GM10266 (cell line): ENCODE data around the gene TRIM37.
"Not testable (repeated sequence)": the region's sequence is repeated elsewhere in the genome, so short reads cannot be mapped to it uniquely, and the experiment has no call there.

ENCODE experiments used
- DNase-seq: peaks from one replicate; pipeline ENCODE4 v3.0.0; 2012; ENCODE audit errors: extremely low spot score
- TF ChIP-seq, protein P1 (sequence below): IDR thresholded peaks from 2 replicates; pipeline ENCODE4 v1.5.1; 2012; ENCODE audit warnings: mild to moderate bottlenecking, low read depth; ENCODE audit not compliant: control insufficient read depth, insufficient read depth; ENCODE audit errors: missing control alignments

TRIM37 gene

GRCh38 chr17:59093145-59093701 lies 13.5 kb downstream of the TRIM37 start:
- TF ChIP-seq, protein P1, sequence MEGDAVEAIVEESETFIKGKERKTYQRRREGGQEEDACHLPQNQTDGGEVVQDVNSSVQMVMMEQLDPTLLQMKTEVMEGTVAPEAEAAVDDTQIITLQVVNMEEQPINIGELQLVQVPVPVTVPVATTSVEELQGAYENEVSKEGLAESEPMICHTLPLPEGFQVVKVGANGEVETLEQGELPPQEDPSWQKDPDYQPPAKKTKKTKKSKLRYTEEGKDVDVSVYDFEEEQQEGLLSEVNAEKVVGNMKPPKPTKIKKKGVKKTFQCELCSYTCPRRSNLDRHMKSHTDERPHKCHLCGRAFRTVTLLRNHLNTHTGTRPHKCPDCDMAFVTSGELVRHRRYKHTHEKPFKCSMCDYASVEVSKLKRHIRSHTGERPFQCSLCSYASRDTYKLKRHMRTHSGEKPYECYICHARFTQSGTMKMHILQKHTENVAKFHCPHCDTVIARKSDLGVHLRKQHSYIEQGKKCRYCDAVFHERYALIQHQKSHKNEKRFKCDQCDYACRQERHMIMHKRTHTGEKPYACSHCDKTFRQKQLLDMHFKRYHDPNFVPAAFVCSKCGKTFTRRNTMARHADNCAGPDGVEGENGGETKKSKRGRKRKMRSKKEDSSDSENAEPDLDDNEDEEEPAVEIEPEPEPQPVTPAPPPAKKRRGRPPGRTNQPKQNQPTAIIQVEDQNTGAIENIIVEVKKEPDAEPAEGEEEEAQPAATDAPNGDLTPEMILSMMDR: no peak
- no peak for DNase-seq

DNA sequence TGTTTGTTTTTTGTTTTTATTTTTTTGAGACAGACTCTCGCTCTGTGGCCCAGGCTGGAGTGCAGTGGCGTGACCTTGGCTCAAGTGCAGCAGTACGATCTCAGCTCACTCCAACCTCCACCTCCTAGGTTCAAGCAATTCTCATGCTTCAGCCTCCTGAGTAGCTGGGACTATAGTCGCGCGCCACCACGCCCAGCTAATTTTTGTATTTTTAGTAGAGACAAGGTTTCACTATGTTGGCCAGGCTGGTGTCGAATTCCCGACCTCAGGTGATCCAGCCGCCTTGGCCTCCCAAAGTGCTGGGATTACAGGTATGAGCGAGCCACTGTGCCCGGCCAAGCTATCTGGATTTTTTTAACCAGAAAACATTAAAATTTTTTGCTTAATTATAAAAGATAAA lies 16.1 kb downstream of the TRIM37 start:
- DNase-seq: not testable (repeated sequence)

DNA sequence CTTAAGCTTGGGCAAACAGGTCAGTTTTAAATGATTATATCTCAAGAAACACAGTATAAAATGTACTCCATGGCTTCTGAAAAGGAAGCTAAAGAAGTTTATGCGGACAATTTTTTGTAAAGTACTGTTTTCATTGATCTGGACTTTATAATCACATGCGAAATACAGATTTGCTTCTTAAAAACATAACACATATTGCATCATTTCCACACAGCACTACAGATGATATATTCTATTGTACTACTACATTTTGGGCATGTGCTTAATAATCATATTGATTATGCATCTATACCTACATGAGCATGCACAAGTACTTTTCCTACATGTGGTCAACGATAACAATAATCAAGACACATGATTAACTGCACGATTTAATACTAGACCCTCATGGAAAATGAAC lies 22.5 kb downstream of the TRIM37 start:
- DNase-seq: no peak
- TF ChIP-seq, protein P1: no peak

GRCh38 chr17:59074494-59074893 lies 32.2 kb downstream of the TRIM37 start:
- no peak for DNase-seq
- TF ChIP-seq, protein P1: no peak

DNA sequence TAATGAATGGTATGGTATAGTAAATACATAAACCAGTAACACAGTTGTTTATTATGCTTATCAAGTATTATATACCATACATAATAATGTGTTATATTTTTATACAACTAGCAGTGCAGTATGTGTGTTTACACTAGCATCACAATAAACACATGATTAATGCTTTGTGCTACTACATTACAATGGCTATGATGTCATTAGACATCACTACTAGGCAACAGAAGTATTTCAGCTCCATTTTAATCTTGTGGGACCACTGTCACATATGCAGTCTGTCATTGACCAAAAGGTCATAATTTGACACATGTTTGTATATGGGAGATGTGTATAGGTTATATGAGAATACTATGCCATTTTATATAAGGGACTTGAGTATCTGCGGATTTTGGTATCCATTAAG lies 32.7 kb downstream of the TRIM37 start:
- DNase-seq: no peak
- TF ChIP-seq, protein P1: no peak

DNA sequence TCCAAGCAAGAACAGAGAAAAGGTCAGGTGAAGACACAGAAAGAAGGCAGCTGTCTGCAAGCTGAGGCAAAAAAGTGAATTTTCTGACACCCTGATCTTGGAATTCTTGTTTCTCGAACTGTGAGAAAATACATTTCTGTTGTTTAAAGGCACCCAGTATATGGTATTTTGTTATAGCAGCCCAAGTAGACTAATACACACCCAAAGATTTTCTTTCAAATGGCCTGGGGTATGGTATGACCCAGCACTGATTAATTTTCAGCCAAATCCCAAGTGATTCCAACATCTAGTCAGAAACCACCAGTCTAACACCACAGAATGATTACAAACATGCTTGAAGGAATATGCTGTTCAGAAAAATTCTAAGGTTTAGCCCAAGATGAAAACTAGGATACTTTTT lies 36.8 kb downstream of the TRIM37 start:
- DNase-seq: no peak
- TF ChIP-seq, protein P1: no peak

GRCh38 chr17:59067756-59068155 lies 38.9 kb downstream of the TRIM37 start:
- DNase-seq: peak; percentile 11
- TF ChIP-seq, protein P1: no peak

DNA sequence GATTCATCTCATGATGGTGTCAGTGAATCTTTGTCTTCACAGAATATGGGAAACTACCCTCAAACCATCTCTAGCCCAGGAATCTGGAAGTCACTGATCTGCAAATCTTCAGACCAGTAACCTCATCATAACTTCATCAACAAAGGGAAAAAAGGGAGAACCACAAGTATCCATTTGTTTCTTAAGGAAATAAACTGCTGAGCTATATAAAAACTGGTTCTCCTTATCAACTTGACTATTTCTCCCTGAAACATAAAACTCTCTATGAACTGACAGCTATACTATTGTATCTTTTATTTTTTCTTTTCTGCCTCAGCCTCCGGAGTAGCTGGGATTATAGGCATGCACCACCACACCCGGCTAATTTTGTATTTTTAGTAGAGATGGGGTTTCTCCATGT lies 39.3 kb downstream of the TRIM37 start:
- no peak for DNase-seq
- TF ChIP-seq, protein P1: no peak
